NCI-H82 (cell line): Measurements from ENCODE around the gene SOWAHD.
"Not testable (repeated sequence)": the region's sequence is repeated elsewhere in the genome, so short reads cannot be mapped to it uniquely, and the experiment has no call there.

Experiments used
- DNase-seq: peaks from one replicate; lab custom pipeline; 2025; lab: John Stamatoyannopoulos, UW

SOWAHD gene

GRCh38 chrX:119757979-119758730 is at the start of gene SOWAHD:
Gene SOWAHD, plus strand, starts transcription at chrX:119758588. Its CDS starts 80 bp downstream, at chrX:119758668.
- DNase-seq, result peak; percentile 37

GRCh38 chrX:119708936-119709335 is 49.5 kb upstream of the SOWAHD start:
- no peak for DNase-seq

GRCh38 chrX:119709630-119710029 is 48.8 kb upstream of the SOWAHD start:
- no peak for DNase-seq

- DNase-seq, result no peak
Observed at GRCh38 chrX:119721487-119721886, 36.9 kb upstream of the SOWAHD start.

GRCh38 chrX:119721926-119722325 is 36.5 kb upstream of the SOWAHD start:
- no peak for DNase-seq

GRCh38 chrX:119726900-119727555 is 31.4 kb upstream of the SOWAHD start:
- no peak for DNase-seq

- peak; percentile 43 for DNase-seq
Observed at GRCh38 chrX:119728487-119728886, 29.9 kb upstream of the SOWAHD start.

GRCh38 chrX:119729408-119730201 is 28.8 kb upstream of the SOWAHD start:
- DNase-seq, result peak; percentile 94

- no peak for DNase-seq
Observed at GRCh38 chrX:119734897-119735339, 23.5 kb upstream of the SOWAHD start.

- DNase-seq, result peak; percentile 55
Observed at GRCh38 chrX:119735467-119735866, 22.9 kb upstream of the SOWAHD start.

- no peak for DNase-seq
Observed at GRCh38 chrX:119736206-119736764, 22.1 kb upstream of the SOWAHD start.

GRCh38 chrX:119738742-119739141 is 19.6 kb upstream of the SOWAHD start:
- no peak for DNase-seq

GRCh38 chrX:119745283-119745848 is 13.0 kb upstream of the SOWAHD start:
- no peak for DNase-seq

- DNase-seq, result not testable (repeated sequence)
Observed at GRCh38 chrX:119750131-119750530, 8.3 kb upstream of the SOWAHD start.

GRCh38 chrX:119750751-119751150 is 7.6 kb upstream of the SOWAHD start:
- not testable (repeated sequence) for DNase-seq

GRCh38 chrX:119753001-119753400 is 5.4 kb upstream of the SOWAHD start:
- DNase-seq, result no peak

GRCh38 chrX:119753639-119754257 is 4.6 kb upstream of the SOWAHD start:
- DNase-seq, result peak; percentile 73

GRCh38 chrX:119755981-119756533 is 2.3 kb upstream of the SOWAHD start:
- no peak for DNase-seq

- DNase-seq, result no peak
Observed at GRCh38 chrX:119756926-119757635, 1.3 kb upstream of the SOWAHD start.

- no peak for DNase-seq
Observed at GRCh38 chrX:119757646-119757978, 776 bp upstream of the SOWAHD start.
